Lung (tissue), 12 donors: Measurements from ENCODE around the gene CHML. TPM values are rescaled to one million over a fixed set of nuclear protein-coding genes. Genes with fewer than 3 reads are reported as not detected.
A peak's percentile ranks its signal among the peaks of the same experiment; 100 is the strongest.

ENCODE experiments used
- ATAC-seq: fragments of 200-7000 bp; cut with Tn5 transposase; one replicate; pipeline ENCODE4 v1.9.1; 2020; ENCODE audit warnings: moderate number of reproducible peaks; ENCODE audit not compliant: insufficient read depth, low FRiP score
- DNase-seq, 3 donors: peaks; one replicate each; pipeline ENCODE4 v3.0.0-alpha.2; 2013 to 2017
- H3K27ac ChIP-seq, 2 donors: one replicate each; pipeline ENCODE4 v1.5.1; 2013; ENCODE audit warnings: mild to moderate bottlenecking in 2 of 2, moderate library complexity in 2 of 2, control low read depth in 1 of 2, inconsistent platforms in 1 of 2, low read depth in 1 of 2, low read length in 1 of 2
- H3K27me3 ChIP-seq, 3 donors: one replicate each; pipeline ENCODE4 v1.5.1; 2013; ENCODE audit warnings: low read length in 2 of 3; ENCODE audit not compliant: control insufficient read depth in 3 of 3, insufficient read depth in 3 of 3
- H3K36me3 ChIP-seq, 4 donors: one replicate each; pipeline ENCODE4 v1.5.1; 2013; ENCODE audit warnings: low read length in 4 of 4, mild to moderate bottlenecking in 1 of 4, moderate library complexity in 1 of 4; ENCODE audit not compliant: control insufficient read depth in 4 of 4, insufficient read depth in 4 of 4
- H3K4me1 ChIP-seq, 5 donors: one replicate each; pipeline ENCODE4 v1.5.1; 2013; ENCODE audit warnings: low read length in 5 of 5, mild to moderate bottlenecking in 2 of 5, moderate library complexity in 1 of 5; ENCODE audit not compliant: control insufficient read depth in 5 of 5, insufficient read depth in 5 of 5
- H3K4me3 ChIP-seq: one replicate; pipeline ENCODE4 v1.5.1; 2013; ENCODE audit warnings: mild to moderate bottlenecking, control low read depth, moderate library complexity
- H3K9ac ChIP-seq, 2 donors: one replicate each; pipeline ENCODE4 v1.5.1; 2013; ENCODE audit warnings: low read length in 2 of 2, control low read depth in 1 of 2; ENCODE audit not compliant: insufficient read depth in 1 of 2
- H3K9me3 ChIP-seq, 4 donors: one replicate each; pipeline ENCODE4 v1.5.1; 2013; ENCODE audit warnings: low read length in 3 of 4, mild to moderate bottlenecking in 1 of 4, moderate library complexity in 1 of 4; ENCODE audit not compliant: control insufficient read depth in 4 of 4, insufficient read depth in 3 of 4
- WGBS, 2 donors: extraction: QIAGEN DNeasy Blood & Tissue Kit; methylation state at CpG; one replicate each; pipeline ENCODE4 v1.1.7; 2013; 5-methylcytosine and 5-hydroxymethylcytosine counted together
- polyA plus RNA-seq, 2 donors: library from polyadenylated mRNA; stranded (reverse); fragments of 200-250 nt; gene quantifications; one replicate each; pipeline ENCODE4 v1.2.1, GENCODE V29; 2013
- total RNA-seq, 2 donors: library from RNA; depleted of rRNA in 1 of 2; stranded (reverse); fragments of >200 nt in 1 of 2; gene quantifications; one replicate each; pipeline ENCODE4 v1.2.1, GENCODE V29; 2014 to 2021
- TF ChIP-seq, protein P1 (sequence below): IDR thresholded peaks from 2 replicates; pipeline ENCODE4 v1.5.1; 2012; ENCODE audit warnings: mild to moderate bottlenecking; ENCODE audit errors: control extremely low read depth, extremely low read depth
- donor health status: control.
- donor health status: control.
- donor health status: Bipolar disorder and iron deficiency.
- donor health status: healthy.
- donor health status: DM: yes; HTN: yes; CAD: no.

The CHML gene
- total and polyA plus RNA-seq, 4 donors: 2.4 to 24.6 (median 4.8) TPM

GRCh38 chr1:241611736-241612135 is 28.4 kb downstream of the CHML start:
- H3K27ac ChIP-seq: no peak overlapping the region
- no peaks in the 10 kb centered on the region for H3K36me3 ChIP-seq
- WGBS, 2 donors: 59 to 76% methylated on average over 1 of the region's 1 CpG
- no peaks in the 10 kb centered on the region for H3K9me3 ChIP-seq
- DNase-seq: no peak
- ATAC-seq: no peak
- H3K27me3 ChIP-seq: no peaks in the 10 kb centered on the region
- H3K4me1 ChIP-seq: peaks cover 0 to 39% (median 2%) of the 10 kb centered on the region in 5 donors
- TF ChIP-seq, protein P1, sequence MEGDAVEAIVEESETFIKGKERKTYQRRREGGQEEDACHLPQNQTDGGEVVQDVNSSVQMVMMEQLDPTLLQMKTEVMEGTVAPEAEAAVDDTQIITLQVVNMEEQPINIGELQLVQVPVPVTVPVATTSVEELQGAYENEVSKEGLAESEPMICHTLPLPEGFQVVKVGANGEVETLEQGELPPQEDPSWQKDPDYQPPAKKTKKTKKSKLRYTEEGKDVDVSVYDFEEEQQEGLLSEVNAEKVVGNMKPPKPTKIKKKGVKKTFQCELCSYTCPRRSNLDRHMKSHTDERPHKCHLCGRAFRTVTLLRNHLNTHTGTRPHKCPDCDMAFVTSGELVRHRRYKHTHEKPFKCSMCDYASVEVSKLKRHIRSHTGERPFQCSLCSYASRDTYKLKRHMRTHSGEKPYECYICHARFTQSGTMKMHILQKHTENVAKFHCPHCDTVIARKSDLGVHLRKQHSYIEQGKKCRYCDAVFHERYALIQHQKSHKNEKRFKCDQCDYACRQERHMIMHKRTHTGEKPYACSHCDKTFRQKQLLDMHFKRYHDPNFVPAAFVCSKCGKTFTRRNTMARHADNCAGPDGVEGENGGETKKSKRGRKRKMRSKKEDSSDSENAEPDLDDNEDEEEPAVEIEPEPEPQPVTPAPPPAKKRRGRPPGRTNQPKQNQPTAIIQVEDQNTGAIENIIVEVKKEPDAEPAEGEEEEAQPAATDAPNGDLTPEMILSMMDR: no peak
- H3K9ac ChIP-seq: no peak overlapping the region
- no peak overlapping the region for H3K4me3 ChIP-seq

- H3K4me3 ChIP-seq: no peak overlapping the region
- no peaks in the 10 kb centered on the region for H3K27me3 ChIP-seq
- H3K27ac ChIP-seq: no peak overlapping the region
- H3K36me3 ChIP-seq: no peaks in the 10 kb centered on the region
- no peaks in the 10 kb centered on the region for H3K9me3 ChIP-seq
- no peak overlapping the region for H3K9ac ChIP-seq
- WGBS, 2 donors: 10 to 39% methylated on average over 3 of the region's 3 CpGs
- TF ChIP-seq, protein P1: peak; percentile 61
- peaks cover 0 to 39% (median 2%) of the 10 kb centered on the region in 5 donors for H3K4me1 ChIP-seq
- DNase-seq: peak in 2 of 3 donors; percentile 77 to 79
- ATAC-seq: peak; percentile 81
These were observed 29.1 kb downstream of the CHML start for GRCh38 chr1:241611063-241611462.

GRCh38 chr1:241610056-241610815 is 29.9 kb downstream of the CHML start:
- 36 to 69% methylated on average over 8 of the region's 8 CpGs for WGBS, 2 donors
- Histone ChIP-seq H3K36me3 (no peaks in the 10 kb centered on the region), H3K4me3 (no peak overlapping the region), H3K27me3 (no peaks in the 10 kb centered on the region), H3K27ac (no peak overlapping the region), H3K4me1 (peaks cover 0 to 39% (median 2%) of the 10 kb centered on the region in 5 donors), H3K9ac (no peak overlapping the region), H3K9me3 (no peaks in the 10 kb centered on the region)
- TF ChIP-seq, protein P1: no peak
- peak; percentile 83 to 97 (median 94) for DNase-seq
- no peak for ATAC-seq
